ENCODE measurements around the gene WNT9B.
"Not testable (repeated sequence)": the region's sequence is repeated elsewhere in the genome, so short reads cannot be mapped to it uniquely, and the experiment has no call there.

The WNT9B gene

GRCh38 chr17:46831573-46832330 is 19.6 kb upstream of the WNT9B start:
- no peaks in the 10 kb centered on the region for H3K36me3 ChIP-seq (ENCODE audit: insufficient read depth, low read length)
- no peak for TF ChIP-seq EZH2 (IDR thresholded peaks at IDR 0.05)
- TF ChIP-seq FOXP2 (optimal IDR thresholded peaks at IDR 0.05; ENCODE audit: control extremely low read depth, extremely low read length, insufficient read depth): no peak
- no peak for TF ChIP-seq POLR2AphosphoS5 (IDR thresholded peaks at IDR 0.05; ENCODE audit: borderline replicate concordance, low read depth, low read length)
- H3K9me3 ChIP-seq (ENCODE audit: low read depth, low read length): no peaks in the 10 kb centered on the region
- no peak overlapping the region for H3K27ac ChIP-seq
- no peak for DNase-seq (ENCODE audit: low read depth, low spot score)
- H3K4me3 ChIP-seq: no peak overlapping the region
- H3K9ac ChIP-seq (ENCODE audit: insufficient read length): no peak overlapping the region

GRCh38 chr17:46832331-46832821 is 19.0 kb upstream of the WNT9B start:
- Histone ChIP-seq H3K9ac (ENCODE audit: insufficient read length) (no peak overlapping the region), H3K27ac (no peak overlapping the region), H3K4me3 (no peak overlapping the region), H3K9me3 (ENCODE audit: low read depth, low read length) (no peaks in the 10 kb centered on the region), H3K36me3 (ENCODE audit: insufficient read depth, low read length) (no peaks in the 10 kb centered on the region)
- no peak for TF ChIP-seq EZH2 (IDR thresholded peaks at IDR 0.05)
- no peak for TF ChIP-seq FOXP2 (optimal IDR thresholded peaks at IDR 0.05; ENCODE audit: control extremely low read depth, extremely low read length, insufficient read depth)
- TF ChIP-seq POLR2AphosphoS5 (IDR thresholded peaks at IDR 0.05; ENCODE audit: borderline replicate concordance, low read depth, low read length): no peak
- DNase-seq (ENCODE audit: low read depth, low spot score): no peak

DNA sequence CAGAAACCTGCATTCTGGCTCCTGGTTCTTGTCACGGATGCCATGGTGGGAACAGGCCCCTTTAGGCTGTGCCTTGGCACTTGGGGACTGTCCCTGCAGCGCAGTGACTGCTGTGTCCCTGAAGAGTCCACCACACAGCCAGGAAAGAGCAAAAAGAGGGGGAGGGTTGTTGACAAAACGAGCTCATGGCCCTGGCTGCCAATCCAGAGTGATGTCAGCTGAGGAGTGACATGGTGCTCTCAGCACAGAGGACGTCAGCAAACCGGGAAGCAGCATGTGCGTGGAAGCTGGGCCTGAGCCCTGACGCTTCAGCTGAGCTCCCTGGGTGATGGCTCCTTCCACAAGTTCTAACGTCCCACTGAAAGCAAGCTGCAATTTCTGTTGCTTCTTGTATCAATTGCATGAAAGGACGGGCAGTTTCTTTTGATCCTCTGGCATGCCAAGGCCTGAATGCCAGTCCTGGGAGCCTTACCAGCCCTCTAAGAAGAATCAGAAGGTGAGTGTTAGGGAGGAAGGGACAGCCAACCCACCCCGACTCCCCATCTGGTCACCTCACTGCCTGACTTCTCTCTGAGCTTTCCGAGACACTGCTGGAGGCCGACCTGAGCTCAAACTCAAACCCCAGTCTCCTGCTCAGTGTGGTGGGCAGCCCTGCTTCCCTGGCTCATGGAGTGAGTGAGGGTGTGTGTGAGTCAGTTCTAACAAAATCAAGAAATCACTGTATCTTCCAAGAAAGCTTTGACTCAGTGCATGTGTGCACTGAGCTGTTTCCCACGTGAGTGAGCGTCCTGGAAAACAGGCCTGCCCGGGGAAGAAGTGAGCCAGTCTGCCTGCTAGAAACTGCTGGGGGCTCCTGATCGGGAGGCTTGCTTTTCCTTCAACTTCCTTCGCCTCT is 18.2 kb upstream of the WNT9B start:
- Histone ChIP-seq H3K27ac (no peak overlapping the region), H3K4me3 (no peak overlapping the region), H3K9ac (ENCODE audit: insufficient read length) (no peak overlapping the region), H3K9me3 (ENCODE audit: low read depth, low read length) (no peaks in the 10 kb centered on the region), H3K36me3 (ENCODE audit: insufficient read depth, low read length) (no peaks in the 10 kb centered on the region)
- TF ChIP-seq FOXP2 (optimal IDR thresholded peaks at IDR 0.05; ENCODE audit: control extremely low read depth, extremely low read length, insufficient read depth) (no peak), EZH2 (IDR thresholded peaks at IDR 0.05) (no peak), POLR2AphosphoS5 (IDR thresholded peaks at IDR 0.05; ENCODE audit: borderline replicate concordance, low read depth, low read length) (no peak)
- DNase-seq (ENCODE audit: low read depth, low spot score): no peak

DNA sequence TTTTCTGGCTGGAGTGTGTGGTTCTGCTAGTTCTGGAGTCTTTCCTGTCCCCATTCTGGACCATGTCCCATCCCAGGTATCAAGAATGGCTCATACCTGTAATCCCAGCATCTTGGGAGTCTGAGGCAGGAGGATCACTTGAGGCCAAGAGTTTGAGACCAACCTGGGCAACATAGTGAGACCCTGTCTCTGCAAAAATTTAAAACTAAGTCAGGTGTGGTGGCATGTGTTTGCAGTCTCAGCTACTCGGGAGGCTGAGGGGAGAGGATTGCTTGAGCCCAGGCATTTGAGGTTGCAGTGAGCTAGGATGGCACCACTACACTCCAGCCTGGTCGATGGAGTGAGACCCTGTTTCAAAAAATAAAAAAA is 17.6 kb upstream of the WNT9B start:
- no peaks in the 10 kb centered on the region for H3K36me3 ChIP-seq (ENCODE audit: insufficient read depth, low read length)
- H3K9me3 ChIP-seq (ENCODE audit: low read depth, low read length): no peaks in the 10 kb centered on the region
- no peak overlapping the region for H3K27ac ChIP-seq
- H3K4me3 ChIP-seq: no peak overlapping the region
- TF ChIP-seq POLR2AphosphoS5 (IDR thresholded peaks at IDR 0.05; ENCODE audit: borderline replicate concordance, low read depth, low read length): no peak
- TF ChIP-seq FOXP2 (optimal IDR thresholded peaks at IDR 0.05; ENCODE audit: control extremely low read depth, extremely low read length, insufficient read depth): no peak
- TF ChIP-seq EZH2 (IDR thresholded peaks at IDR 0.05): no peak
- no peak overlapping the region for H3K9ac ChIP-seq (ENCODE audit: insufficient read length)
- no peak for DNase-seq (ENCODE audit: low read depth, low spot score)

GRCh38 chr17:46834846-46835245 is 16.5 kb upstream of the WNT9B start:
- TF ChIP-seq EZH2 (IDR thresholded peaks at IDR 0.05) (no peak), FOXP2 (optimal IDR thresholded peaks at IDR 0.05; ENCODE audit: control extremely low read depth, extremely low read length, insufficient read depth) (no peak), POLR2AphosphoS5 (IDR thresholded peaks at IDR 0.05; ENCODE audit: borderline replicate concordance, low read depth, low read length) (no peak)
- Histone ChIP-seq H3K36me3 (ENCODE audit: insufficient read depth, low read length) (no peaks in the 10 kb centered on the region), H3K9me3 (ENCODE audit: low read depth, low read length) (no peaks in the 10 kb centered on the region), H3K9ac (ENCODE audit: insufficient read length) (no peak overlapping the region), H3K4me3 (no peak overlapping the region), H3K27ac (no peak overlapping the region)
- DNase-seq (ENCODE audit: low read depth, low spot score): no peak

DNA sequence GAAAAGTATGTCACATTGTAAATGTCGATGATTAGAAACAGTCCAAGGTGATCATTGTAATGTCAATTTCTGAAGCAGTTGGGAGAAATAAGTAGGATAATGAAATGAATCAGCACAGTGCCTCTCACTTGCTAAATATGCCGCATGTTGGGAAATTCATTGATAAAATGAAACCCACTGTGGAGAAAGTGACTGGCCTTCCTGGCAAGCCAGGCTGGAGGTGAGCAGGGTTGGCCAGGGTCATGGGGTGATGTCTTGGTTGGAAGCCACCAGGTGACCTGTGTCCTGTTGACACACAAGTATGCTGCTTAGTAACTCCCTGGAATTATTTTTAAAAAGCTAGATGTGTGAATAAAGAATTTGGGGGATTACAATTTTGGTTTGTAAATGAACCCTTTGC is 14.9 kb upstream of the WNT9B start:
- H3K27ac ChIP-seq: no peak overlapping the region
- DNase-seq (ENCODE audit: low read depth, low spot score): no peak
- no peak overlapping the region for H3K9ac ChIP-seq (ENCODE audit: insufficient read length)
- H3K4me3 ChIP-seq: no peak overlapping the region
- no peaks in the 10 kb centered on the region for H3K36me3 ChIP-seq (ENCODE audit: insufficient read depth, low read length)
- no peaks in the 10 kb centered on the region for H3K9me3 ChIP-seq (ENCODE audit: low read depth, low read length)
- TF ChIP-seq EZH2 (IDR thresholded peaks at IDR 0.05) (no peak), POLR2AphosphoS5 (IDR thresholded peaks at IDR 0.05; ENCODE audit: borderline replicate concordance, low read depth, low read length) (no peak)

DNA sequence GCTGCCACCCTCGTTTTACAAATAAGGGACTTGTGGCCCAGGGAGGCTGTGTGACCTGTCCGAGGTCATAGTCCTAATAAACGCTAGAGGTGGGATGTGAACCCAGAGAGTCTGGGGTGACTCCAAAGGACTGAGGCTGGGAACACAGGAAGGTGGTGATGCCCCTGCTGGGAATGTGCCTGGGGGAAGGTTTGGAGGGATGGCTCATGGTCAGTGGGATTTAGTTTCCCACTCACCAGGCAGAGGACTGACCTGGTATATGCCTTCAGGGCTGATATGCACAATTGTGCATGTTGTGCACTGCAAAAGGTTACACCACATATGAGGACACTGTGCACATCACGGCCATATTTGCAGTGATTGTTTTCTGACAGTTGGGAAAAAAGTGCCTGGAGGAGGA is 13.9 kb upstream of the WNT9B start:
- TF ChIP-seq EZH2 (IDR thresholded peaks at IDR 0.05) (no peak), POLR2AphosphoS5 (IDR thresholded peaks at IDR 0.05; ENCODE audit: borderline replicate concordance, low read depth, low read length) (no peak), FOXP2 (optimal IDR thresholded peaks at IDR 0.05; ENCODE audit: control extremely low read depth, extremely low read length, insufficient read depth) (no peak)
- no peak for DNase-seq (ENCODE audit: low read depth, low spot score)
- Histone ChIP-seq H3K27ac (no peak overlapping the region), H3K9ac (ENCODE audit: insufficient read length) (no peak overlapping the region), H3K36me3 (ENCODE audit: insufficient read depth, low read length) (no peaks in the 10 kb centered on the region), H3K4me3 (no peak overlapping the region), H3K9me3 (ENCODE audit: low read depth, low read length) (no peaks in the 10 kb centered on the region)

DNA sequence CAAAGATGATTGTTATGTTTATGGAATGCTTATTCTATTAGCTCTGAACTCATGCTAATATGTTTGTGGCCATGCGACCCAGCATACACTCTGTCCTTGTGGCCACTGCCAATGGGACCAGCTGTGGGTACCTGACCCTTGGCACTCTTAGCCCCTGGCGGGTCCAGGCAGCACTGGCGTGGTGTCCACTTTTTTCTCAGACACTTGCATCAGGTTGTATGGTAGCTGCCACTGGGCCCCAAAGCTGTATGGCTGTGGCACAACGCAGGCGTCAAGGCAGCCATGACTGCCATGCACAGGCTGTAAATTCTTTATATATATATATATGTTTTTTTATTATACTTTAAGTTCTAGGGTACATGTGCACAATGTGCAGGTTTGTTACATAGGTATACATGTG is 12.2 kb upstream of the WNT9B start:
- no peak for DNase-seq (ENCODE audit: low read depth, low spot score)
- Histone ChIP-seq H3K9me3 (ENCODE audit: low read depth, low read length) (no peaks in the 10 kb centered on the region), H3K9ac (ENCODE audit: insufficient read length) (no peak overlapping the region), H3K27ac (no peak overlapping the region), H3K4me3 (no peak overlapping the region), H3K36me3 (ENCODE audit: insufficient read depth, low read length) (no peaks in the 10 kb centered on the region)
- TF ChIP-seq FOXP2 (optimal IDR thresholded peaks at IDR 0.05; ENCODE audit: control extremely low read depth, extremely low read length, insufficient read depth): no peak
- no peak for TF ChIP-seq EZH2 (IDR thresholded peaks at IDR 0.05)
- no peak for TF ChIP-seq POLR2AphosphoS5 (IDR thresholded peaks at IDR 0.05; ENCODE audit: borderline replicate concordance, low read depth, low read length)

DNA sequence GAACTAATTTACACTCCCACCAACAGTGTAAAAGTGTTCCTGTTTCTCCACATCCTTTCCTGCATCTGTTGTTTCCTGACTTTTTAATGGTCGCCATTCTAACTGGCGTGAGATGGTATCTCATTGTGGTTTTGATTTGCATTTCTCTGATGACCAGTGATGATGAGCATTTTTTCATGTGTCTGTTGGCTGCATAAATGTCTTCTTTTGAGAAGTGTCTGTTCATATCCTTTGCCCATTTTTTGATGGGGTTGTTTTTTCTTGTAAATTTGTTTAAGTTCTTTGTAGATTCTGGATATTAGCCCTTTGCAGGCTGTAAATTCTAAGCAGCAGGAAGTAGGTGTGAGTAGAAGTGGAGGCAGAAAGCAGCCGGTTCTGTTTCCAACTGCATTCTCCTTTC is 10.8 kb upstream of the WNT9B start:
- not testable (repeated sequence) for H3K36me3 ChIP-seq (ENCODE audit: insufficient read depth, low read length); H3K4me3 ChIP-seq; DNase-seq (ENCODE audit: low read depth, low spot score); H3K27ac ChIP-seq; H3K9me3 ChIP-seq (ENCODE audit: low read depth, low read length); H3K9ac ChIP-seq (ENCODE audit: insufficient read length)
